ENCODE data around the gene MYMK.

MYMK gene

DNA sequence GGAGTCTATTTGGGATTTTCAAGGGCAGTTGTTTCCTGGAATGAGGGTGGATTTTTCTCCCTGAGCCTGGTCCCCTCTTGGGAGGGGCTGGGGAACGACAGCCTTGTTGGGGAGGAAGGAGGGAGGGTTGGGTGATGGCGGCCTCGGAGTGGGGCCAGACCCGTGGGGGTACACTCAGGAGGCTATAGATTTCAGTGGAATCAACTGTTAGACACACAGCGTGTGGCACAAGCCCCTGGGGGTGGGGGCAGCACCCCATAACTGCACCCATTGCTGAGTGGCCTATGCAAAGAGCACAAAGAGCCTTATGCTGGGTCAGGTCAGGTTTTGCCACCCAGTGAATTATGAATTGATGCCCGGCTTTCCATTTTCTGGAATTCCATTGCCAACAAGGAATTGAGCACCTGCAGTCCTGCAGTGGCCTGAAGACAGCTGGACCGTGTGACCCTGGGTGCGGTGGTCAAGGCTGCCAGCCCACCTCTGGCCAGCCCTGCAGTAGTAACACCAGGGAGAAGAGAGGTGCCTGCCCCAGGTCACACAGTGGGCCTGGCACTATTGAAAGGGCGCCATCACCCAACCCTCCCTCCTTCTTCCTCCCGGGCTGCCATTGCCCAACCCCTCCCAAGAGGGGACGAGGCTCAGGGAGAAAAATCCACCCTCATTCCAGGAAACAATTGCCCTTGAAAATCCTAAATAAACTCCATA lies 8.4 kb downstream of the MYMK start:
- Histone ChIP-seq H3K9ac (ENCODE audit: insufficient read length) (no peak overlapping the region), H3K36me3 (ENCODE audit: insufficient read depth, low read length) (no peaks in the 10 kb centered on the region), H3K9me3 (ENCODE audit: low read depth, low read length) (no peaks in the 10 kb centered on the region), H3K27ac (no peak overlapping the region), H3K4me3 (no peak overlapping the region)
- DNase-seq (ENCODE audit: low read depth, low spot score) = no peak
- TF ChIP-seq POLR2AphosphoS5 (IDR thresholded peaks at IDR 0.05; ENCODE audit: borderline replicate concordance, low read depth, low read length) (no peak), FOXP2 (optimal IDR thresholded peaks at IDR 0.05; ENCODE audit: control extremely low read depth, extremely low read length, insufficient read depth) (no peak), EZH2 (IDR thresholded peaks at IDR 0.05) (no peak)

DNA sequence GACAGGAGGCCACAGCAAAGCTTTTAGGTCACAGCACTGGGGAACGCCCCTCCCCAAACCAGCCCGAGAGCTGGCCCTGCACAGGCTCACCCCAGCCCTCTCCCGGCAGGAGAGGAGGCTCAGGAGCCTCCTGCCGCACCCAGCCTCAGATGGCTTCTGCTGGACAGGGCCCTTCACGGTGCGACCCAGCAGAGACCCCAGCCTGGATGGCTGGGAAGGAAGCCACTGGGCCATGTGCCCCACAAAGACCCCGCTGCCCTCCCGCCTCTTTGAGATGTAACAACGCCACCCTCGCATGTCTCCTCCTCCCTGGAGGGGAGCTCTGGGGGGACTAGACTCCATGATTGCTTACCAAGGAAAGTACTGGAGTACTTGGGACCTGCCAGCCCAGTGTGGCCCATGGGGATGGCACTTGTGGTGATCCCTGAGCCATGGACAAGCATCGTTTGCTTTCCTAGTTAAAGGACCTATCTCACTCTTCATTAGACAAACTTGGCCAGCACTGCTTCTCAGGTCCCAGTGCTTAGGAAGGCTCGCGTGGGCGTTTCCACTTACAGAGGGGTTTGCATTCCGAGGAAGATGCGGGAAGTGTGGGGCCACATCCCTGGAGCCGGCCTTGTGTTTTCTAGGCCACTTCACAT lies 9.0 kb downstream of the MYMK start:
- Histone ChIP-seq H3K27ac (no peak overlapping the region), H3K9me3 (ENCODE audit: low read depth, low read length) (no peaks in the 10 kb centered on the region), H3K36me3 (ENCODE audit: insufficient read depth, low read length) (no peaks in the 10 kb centered on the region), H3K4me3 (no peak overlapping the region), H3K9ac (ENCODE audit: insufficient read length) (no peak overlapping the region)
- no peak for TF ChIP-seq FOXP2 (optimal IDR thresholded peaks at IDR 0.05; ENCODE audit: control extremely low read depth, extremely low read length, insufficient read depth)
- no peak for DNase-seq (ENCODE audit: low read depth, low spot score)

DNA sequence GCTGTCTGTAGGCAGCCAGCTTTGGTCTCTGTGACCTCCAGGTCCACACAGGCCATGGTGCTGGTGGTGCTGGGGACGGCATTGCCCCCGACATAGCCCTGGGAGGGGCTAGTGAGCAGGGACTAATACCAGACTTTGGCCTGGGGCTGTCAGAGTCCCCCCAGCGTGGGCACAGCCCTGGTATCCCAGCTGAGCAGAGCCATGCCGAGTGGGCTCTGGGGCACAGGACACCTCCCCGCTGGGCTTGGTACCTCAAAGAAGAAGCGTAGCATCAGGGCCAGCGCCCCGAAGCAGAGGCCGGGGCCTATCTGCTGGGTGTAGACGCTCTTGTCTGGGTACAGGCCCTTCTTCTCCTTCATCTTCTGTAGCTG lies 9.5 kb downstream of the MYMK start:
- no peaks in the 10 kb centered on the region for H3K36me3 ChIP-seq (ENCODE audit: insufficient read depth, low read length)
- H3K4me3 ChIP-seq = no peak overlapping the region
- no peak for TF ChIP-seq FOXP2 (optimal IDR thresholded peaks at IDR 0.05; ENCODE audit: control extremely low read depth, extremely low read length, insufficient read depth)
- no peak overlapping the region for H3K27ac ChIP-seq
- H3K9ac ChIP-seq (ENCODE audit: insufficient read length) = no peak overlapping the region
- DNase-seq (ENCODE audit: low read depth, low spot score) = no peak
- no peaks in the 10 kb centered on the region for H3K9me3 ChIP-seq (ENCODE audit: low read depth, low read length)

DNA sequence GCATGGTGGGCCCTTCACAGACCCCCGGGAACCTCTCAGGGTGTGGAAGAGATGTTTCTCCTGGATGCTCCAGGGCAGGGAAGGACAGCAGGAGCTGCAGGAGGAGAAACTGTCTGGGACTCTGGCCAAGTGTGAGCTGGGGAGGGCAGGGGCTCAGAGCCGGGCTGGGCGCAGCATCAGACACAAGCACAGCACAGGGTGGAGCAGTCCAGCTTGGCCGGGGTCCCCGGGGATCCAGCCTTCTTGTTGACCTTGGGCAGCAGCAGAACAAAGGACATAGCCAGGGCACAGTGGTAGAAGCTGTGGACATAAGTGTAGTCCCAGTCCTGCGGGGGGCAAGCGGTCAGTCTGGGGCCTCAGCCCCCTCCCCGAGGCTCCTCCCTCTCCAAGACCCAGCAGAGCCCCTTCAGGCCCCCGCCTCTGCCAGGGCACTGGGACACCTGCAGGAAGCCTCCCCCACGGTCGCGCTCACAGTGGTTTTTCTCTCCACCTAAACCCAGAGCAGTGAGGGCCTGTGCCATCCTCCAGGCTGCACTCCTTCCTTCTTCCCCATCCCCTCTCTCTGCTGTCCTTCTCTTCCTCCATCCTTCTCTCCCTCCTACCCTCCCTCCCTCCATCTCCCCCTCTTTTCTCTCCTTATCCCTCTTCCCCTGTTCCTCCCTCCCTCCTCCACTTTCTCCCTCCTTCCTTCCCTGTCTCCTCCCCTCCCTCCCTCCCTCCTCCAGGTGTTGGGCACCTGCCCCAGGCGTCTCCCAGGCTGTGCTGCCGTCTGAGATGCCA lies 10.1 kb downstream of the MYMK start:
- H3K9ac ChIP-seq (ENCODE audit: insufficient read length) = no peak overlapping the region
- no peak for DNase-seq (ENCODE audit: low read depth, low spot score)
- H3K4me3 ChIP-seq = no peak overlapping the region
- no peak for TF ChIP-seq EZH2 (IDR thresholded peaks at IDR 0.05)
- no peak for TF ChIP-seq FOXP2 (optimal IDR thresholded peaks at IDR 0.05; ENCODE audit: control extremely low read depth, extremely low read length, insufficient read depth)
- no peak for TF ChIP-seq POLR2AphosphoS5 (IDR thresholded peaks at IDR 0.05; ENCODE audit: borderline replicate concordance, low read depth, low read length)
- no peaks in the 10 kb centered on the region for H3K9me3 ChIP-seq (ENCODE audit: low read depth, low read length)
- H3K27ac ChIP-seq = no peak overlapping the region
- H3K36me3 ChIP-seq (ENCODE audit: insufficient read depth, low read length) = no peaks in the 10 kb centered on the region

DNA sequence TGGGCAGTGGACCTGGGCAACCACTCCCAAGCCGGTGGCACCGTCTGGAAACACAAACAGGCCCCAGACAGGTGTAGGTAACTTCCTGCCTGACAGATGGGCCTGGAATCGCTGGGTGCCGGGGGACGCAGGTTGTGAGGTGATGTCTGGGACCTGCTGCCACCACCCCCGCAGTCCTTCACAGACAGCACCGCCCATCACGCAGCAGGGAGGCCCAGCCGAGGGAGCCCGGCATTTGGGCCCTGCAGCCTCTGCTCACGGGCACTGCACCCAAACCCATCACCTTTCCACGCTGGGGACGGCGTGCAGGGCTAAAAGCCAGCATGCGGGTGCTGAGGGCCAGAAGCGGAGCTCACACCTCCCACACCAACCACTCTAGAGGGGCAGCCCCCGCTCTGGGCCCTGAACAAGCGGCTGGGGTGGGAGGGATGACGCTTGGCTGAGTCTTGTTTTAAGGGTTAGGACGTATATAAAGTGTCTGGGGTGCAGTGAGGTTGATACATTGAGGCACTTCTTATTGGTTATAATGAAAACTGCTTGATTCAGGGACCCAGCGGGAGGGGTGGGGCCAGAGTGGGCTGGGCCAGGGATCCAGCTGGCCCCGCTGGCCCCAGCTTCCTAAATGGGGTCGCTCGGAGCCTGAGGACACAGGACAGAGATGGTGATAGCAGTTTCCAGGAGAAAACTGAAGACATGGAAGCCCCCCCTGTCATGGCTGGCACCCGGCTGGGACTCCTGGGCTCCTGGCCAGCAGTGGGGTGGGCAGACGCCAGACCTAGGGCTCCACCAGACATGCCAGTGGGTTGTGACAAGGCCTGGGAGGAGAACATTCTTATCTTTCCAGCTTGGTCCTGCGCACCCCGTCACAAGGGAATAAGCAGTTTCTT lies 11.3 kb downstream of the MYMK start:
- Histone ChIP-seq H3K36me3 (ENCODE audit: insufficient read depth, low read length) (no peaks in the 10 kb centered on the region), H3K9me3 (ENCODE audit: low read depth, low read length) (no peaks in the 10 kb centered on the region), H3K27ac (no peak overlapping the region), H3K9ac (ENCODE audit: insufficient read length) (no peak overlapping the region), H3K4me3 (no peak overlapping the region)
- no peak for DNase-seq (ENCODE audit: low read depth, low spot score)
- TF ChIP-seq POLR2AphosphoS5 (IDR thresholded peaks at IDR 0.05; ENCODE audit: borderline replicate concordance, low read depth, low read length) (no peak), EZH2 (IDR thresholded peaks at IDR 0.05) (no peak), FOXP2 (optimal IDR thresholded peaks at IDR 0.05; ENCODE audit: control extremely low read depth, extremely low read length, insufficient read depth) (no peak)

DNA sequence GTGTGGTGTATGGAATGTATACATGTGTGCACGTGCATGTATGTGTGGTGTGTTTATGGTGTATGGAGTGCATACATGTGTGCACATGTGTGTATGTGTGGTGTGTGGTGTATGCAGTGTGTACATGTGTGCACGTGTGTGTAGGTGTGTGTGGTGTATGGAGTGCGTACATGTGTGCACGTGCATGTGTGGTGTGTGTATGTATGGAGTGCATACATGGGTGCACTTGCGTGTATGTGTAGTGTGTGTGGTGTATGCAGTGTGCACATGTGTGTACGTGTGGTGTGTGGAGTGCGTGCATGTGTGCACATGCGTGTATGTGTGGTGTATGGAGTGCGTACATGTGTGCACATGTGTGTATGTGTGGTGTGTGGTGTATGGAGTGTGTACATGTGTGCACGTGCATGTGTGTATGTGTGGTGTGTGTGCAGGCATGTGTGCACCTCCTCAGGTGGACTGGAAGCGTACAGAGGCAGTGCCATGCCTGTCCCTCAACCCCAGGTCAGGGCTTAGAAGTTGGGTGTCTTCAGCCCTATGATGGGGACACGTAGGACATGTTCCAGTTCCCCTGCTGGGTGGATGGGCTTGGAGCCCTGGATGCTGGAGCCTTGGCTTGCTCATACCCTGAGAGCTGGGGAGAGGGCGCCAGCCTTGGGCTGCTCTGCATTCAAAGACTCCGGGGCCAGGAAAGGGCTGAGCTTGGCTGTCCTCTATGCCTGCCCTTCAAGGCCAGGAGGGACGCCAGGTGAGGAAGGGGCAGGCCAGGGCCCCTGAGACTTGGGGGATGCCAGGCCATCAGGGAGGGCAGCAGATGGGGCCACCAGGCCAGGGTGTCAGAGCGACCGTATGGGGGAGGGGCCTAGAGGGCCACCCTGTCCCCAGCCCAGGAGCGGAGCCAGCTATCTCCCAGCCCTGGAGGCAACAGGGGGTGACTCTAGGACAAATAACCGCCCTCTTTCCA lies 12.2 kb downstream of the MYMK start:
- H3K9ac ChIP-seq (ENCODE audit: insufficient read length) = no peak overlapping the region
- no peak overlapping the region for H3K27ac ChIP-seq
- DNase-seq (ENCODE audit: low read depth, low spot score) = no peak
- TF ChIP-seq FOXP2 (optimal IDR thresholded peaks at IDR 0.05; ENCODE audit: control extremely low read depth, extremely low read length, insufficient read depth) (no peak), POLR2AphosphoS5 (IDR thresholded peaks at IDR 0.05; ENCODE audit: borderline replicate concordance, low read depth, low read length) (no peak), EZH2 (IDR thresholded peaks at IDR 0.05) (no peak)
- no peak overlapping the region for H3K4me3 ChIP-seq
- no peaks in the 10 kb centered on the region for H3K9me3 ChIP-seq (ENCODE audit: low read depth, low read length)
- no peaks in the 10 kb centered on the region for H3K36me3 ChIP-seq (ENCODE audit: insufficient read depth, low read length)

DNA sequence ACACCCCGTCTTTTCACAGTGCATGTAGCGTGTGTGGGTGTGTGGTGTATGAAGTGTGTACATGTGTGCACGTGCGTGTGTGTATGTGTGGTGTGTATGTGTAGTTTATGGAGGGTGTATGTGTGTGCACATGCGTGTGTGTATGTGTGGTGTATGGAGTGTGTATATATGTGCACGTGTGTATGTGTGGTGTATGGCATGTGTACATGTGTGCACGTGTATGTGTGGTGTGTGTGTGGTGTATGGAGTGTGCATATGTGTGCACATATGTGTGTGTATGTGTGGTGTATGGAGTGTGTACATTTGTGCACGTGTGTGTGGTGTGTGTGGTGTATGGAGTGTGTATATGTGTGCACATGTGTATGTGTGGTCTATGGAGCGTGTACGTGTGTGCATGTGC lies 13.2 kb downstream of the MYMK start:
- Histone ChIP-seq H3K36me3 (ENCODE audit: insufficient read depth, low read length) (no peaks in the 10 kb centered on the region), H3K9ac (ENCODE audit: insufficient read length) (no peak overlapping the region), H3K4me3 (no peak overlapping the region), H3K27ac (no peak overlapping the region), H3K9me3 (ENCODE audit: low read depth, low read length) (no peaks in the 10 kb centered on the region)
- TF ChIP-seq EZH2 (IDR thresholded peaks at IDR 0.05) = no peak
- no peak for TF ChIP-seq FOXP2 (optimal IDR thresholded peaks at IDR 0.05; ENCODE audit: control extremely low read depth, extremely low read length, insufficient read depth)
- TF ChIP-seq POLR2AphosphoS5 (IDR thresholded peaks at IDR 0.05; ENCODE audit: borderline replicate concordance, low read depth, low read length) = no peak
- no peak for DNase-seq (ENCODE audit: low read depth, low spot score)

Measured in SK-N-MC (cell line).